H9 (cell line): ENCODE measurements around the gene RBM23. TPM values are rescaled to one million over a fixed set of nuclear protein-coding genes. Genes with fewer than 3 reads are reported as not detected.

Experiments
- DNase-seq: peaks from one replicate; pipeline ENCODE4 v3.0.0-alpha.2; 2017
- H2AFZ ChIP-seq: one replicate; pipeline ENCODE4 v1.6.1; 2013; ENCODE audit warnings: mild to moderate bottlenecking, low read length, control low read depth, moderate library complexity
- H2AK5ac ChIP-seq: 2 replicates; pipeline ENCODE4 v1.6.1; 2013; ENCODE audit warnings: low read length, control low read depth, mixed read lengths; ENCODE audit not compliant: insufficient read length
- H2BK120ac ChIP-seq: one replicate; pipeline ENCODE4 v1.6.1; 2013; ENCODE audit warnings: low read depth, mild to moderate bottlenecking, low read length, control low read depth, inconsistent platforms; ENCODE audit not compliant: poor library complexity, severe bottlenecking
- H2BK12ac ChIP-seq: 2 replicates; pipeline ENCODE4 v1.6.1; 2013; ENCODE audit warnings: low read length, control low read depth, mixed read lengths, low read depth; ENCODE audit not compliant: insufficient read length
- H2BK15ac ChIP-seq: 2 replicates; pipeline ENCODE4 v1.6.1; 2013; ENCODE audit warnings: low read depth, low read length, control low read depth
- H2BK20ac ChIP-seq: one replicate; pipeline ENCODE4 v1.6.1; 2013; ENCODE audit warnings: low read depth, mild to moderate bottlenecking, low read length, control low read depth, inconsistent platforms; ENCODE audit not compliant: poor library complexity, severe bottlenecking
- H2BK5ac ChIP-seq: 2 replicates; pipeline ENCODE4 v1.6.1; 2013; ENCODE audit warnings: low read length, control low read depth, mixed read lengths; ENCODE audit not compliant: insufficient read length
- H3K14ac ChIP-seq: 2 replicates; pipeline ENCODE4 v1.6.1; 2013; ENCODE audit warnings: low read length, control low read depth; ENCODE audit not compliant: insufficient read depth
- H3K18ac ChIP-seq: 2 replicates; pipeline ENCODE4 v1.6.1; 2013; ENCODE audit warnings: low read depth, mild to moderate bottlenecking, mixed read lengths, low read length, control low read depth; ENCODE audit not compliant: insufficient read length
- H3K23ac ChIP-seq: 2 replicates; pipeline ENCODE4 v1.6.1; 2013; ENCODE audit warnings: low read length, control low read depth, mixed read lengths, low read depth; ENCODE audit not compliant: insufficient read length
- H3K23me2 ChIP-seq: 2 replicates; pipeline ENCODE4 v1.6.1; 2013; ENCODE audit warnings: low read depth, mild to moderate bottlenecking, mixed read lengths, low read length, control low read depth; ENCODE audit not compliant: insufficient read length, poor library complexity, severe bottlenecking
- H3K27ac ChIP-seq: 2 replicates; pipeline ENCODE4 v1.5.1; 2013; ENCODE audit warnings: low read length, control low read depth, mixed read lengths, low read depth; ENCODE audit not compliant: insufficient read length
- H3K27me3 ChIP-seq: 2 replicates; pipeline ENCODE4 v1.6.1; 2013; ENCODE audit warnings: low read length, control low read depth, inconsistent platforms; ENCODE audit not compliant: insufficient read depth
- H3K4ac ChIP-seq: 2 replicates; pipeline ENCODE4 v1.6.1; 2013; ENCODE audit warnings: low read depth, mild to moderate bottlenecking, control low read depth, inconsistent platforms, low read length, moderate library complexity
- H3K4me1 ChIP-seq: 2 replicates; pipeline ENCODE4 v1.6.1; 2013; ENCODE audit warnings: low read length, control low read depth, inconsistent platforms; ENCODE audit not compliant: insufficient read depth
- H3K4me2 ChIP-seq: 2 replicates; pipeline ENCODE4 v1.6.1; 2013; ENCODE audit warnings: low read length, control low read depth, mixed read lengths; ENCODE audit not compliant: insufficient read length, insufficient read depth
- H3K56ac ChIP-seq: 2 replicates; pipeline ENCODE4 v1.6.1; 2013; ENCODE audit warnings: low read depth, mild to moderate bottlenecking, mixed read lengths, low read length, control low read depth; ENCODE audit not compliant: insufficient read length
- H3K79me1 ChIP-seq: 2 replicates; pipeline ENCODE4 v1.6.1; 2013; ENCODE audit warnings: low read depth, mild to moderate bottlenecking, moderate library complexity, low read length, control low read depth, inconsistent platforms; ENCODE audit not compliant: insufficient read depth, poor library complexity, severe bottlenecking
- H3K79me2 ChIP-seq: 2 replicates; pipeline ENCODE4 v1.6.1; 2013; ENCODE audit warnings: low read length, control low read depth, inconsistent platforms; ENCODE audit not compliant: insufficient read depth
- H3K9ac ChIP-seq: 2 replicates; pipeline ENCODE4 v1.6.1; 2013; ENCODE audit warnings: low read length, control low read depth, mixed read lengths; ENCODE audit not compliant: insufficient read length; ENCODE audit errors: extremely low read depth
- H3K9me3 ChIP-seq: one replicate; pipeline ENCODE4 v1.6.1; 2013; ENCODE audit warnings: low read depth, low read length, inconsistent platforms; ENCODE audit not compliant: control insufficient read depth
- H3T11ph ChIP-seq: one replicate; pipeline ENCODE4 v1.6.1; 2013; ENCODE audit warnings: mild to moderate bottlenecking, low read length, control low read depth, inconsistent platforms
- H4K20me1 ChIP-seq: one replicate; pipeline ENCODE4 v1.6.1; 2013; ENCODE audit not compliant: control insufficient read depth, insufficient read length, insufficient read depth
- H4K5ac ChIP-seq: 2 replicates; pipeline ENCODE4 v1.6.1; 2013; ENCODE audit warnings: low read depth, mild to moderate bottlenecking, mixed read lengths, low read length, control low read depth; ENCODE audit not compliant: insufficient read length
- H4K8ac ChIP-seq: replicated peaks from 2 replicates; pipeline ENCODE4 v1.6.1; 2013; ENCODE audit warnings: low read length, control low read depth, mixed read lengths, low read depth; ENCODE audit not compliant: insufficient read length
- H4K91ac ChIP-seq: 2 replicates; pipeline ENCODE4 v1.6.1; 2013; ENCODE audit warnings: low read depth, mild to moderate bottlenecking, moderate library complexity, mixed read lengths, low read length, control low read depth; ENCODE audit not compliant: insufficient read length
- H3K27ac Mint-ChIP-seq, 3 experiments: 2 replicates in 2 of 3; 3 replicates in 1 of 3; pipeline ENCODE4 v1.8.0; 2020 to 2021; ENCODE audit warnings: mixed read lengths in 3 of 3, mild to moderate bottlenecking in 1 of 3, moderate library complexity in 1 of 3
- H3K27me3 Mint-ChIP-seq: 2 replicates; pipeline ENCODE4 v1.8.0; 2021; ENCODE audit warnings: low read depth, mild to moderate bottlenecking, moderate library complexity, mixed read lengths
- H3K36me3 Mint-ChIP-seq, 3 experiments: 2 replicates in 2 of 3; 3 replicates in 1 of 3; pipeline ENCODE4 v1.8.0; 2020 to 2021; ENCODE audit warnings: low read depth in 3 of 3, mixed read lengths in 3 of 3; ENCODE audit not compliant: insufficient read depth in 1 of 3
- H3K4me1 Mint-ChIP-seq, 2 experiments: 2 replicates each; pipeline ENCODE4 v1.8.0; 2020; ENCODE audit warnings: mixed read lengths in 2 of 2
- H3K4me3 Mint-ChIP-seq, 2 experiments: 2 replicates in 1 of 2; 3 replicates in 1 of 2; pipeline ENCODE4 v1.8.0; 2020 to 2021; ENCODE audit warnings: mild to moderate bottlenecking in 2 of 2, mixed read lengths in 2 of 2, moderate library complexity in 1 of 2
- H3K9me3 Mint-ChIP-seq, 2 experiments: 2 replicates in 1 of 2; 3 replicates in 1 of 2; pipeline ENCODE4 v1.8.0; 2020; ENCODE audit warnings: mild to moderate bottlenecking in 2 of 2, mixed read lengths in 2 of 2, moderate library complexity in 1 of 2
- WGBS: extraction: QIAGEN DNeasy Blood & Tissue Kit; methylation state at CpG from one replicate; pipeline ENCODE4 v1.1.7; 2013; ENCODE audit warnings: missing lambda C conversion rate, low lambda C conversion rate, mixed read lengths; ENCODE audit not compliant: insufficient read length; ENCODE audit errors: extremely low coverage; 5-methylcytosine and 5-hydroxymethylcytosine counted together
- total RNA-seq: library from RNA; stranded (reverse); gene quantifications from 2 replicates; pipeline ENCODE4 v1.2.1, GENCODE V29; 2021
- TF ChIP-seq, protein P1 (sequence below): fragments of 200-600 bp; sonication (generic); conservative IDR thresholded peaks from 3 replicates; pipeline ENCODE4 v1.8.0; 2021; ENCODE audit warnings: antibody characterized with exemption, mild to moderate bottlenecking

The RBM23 gene
- total RNA-seq, 1 experiment from 2014 or later: 79.0 TPM

DNA sequence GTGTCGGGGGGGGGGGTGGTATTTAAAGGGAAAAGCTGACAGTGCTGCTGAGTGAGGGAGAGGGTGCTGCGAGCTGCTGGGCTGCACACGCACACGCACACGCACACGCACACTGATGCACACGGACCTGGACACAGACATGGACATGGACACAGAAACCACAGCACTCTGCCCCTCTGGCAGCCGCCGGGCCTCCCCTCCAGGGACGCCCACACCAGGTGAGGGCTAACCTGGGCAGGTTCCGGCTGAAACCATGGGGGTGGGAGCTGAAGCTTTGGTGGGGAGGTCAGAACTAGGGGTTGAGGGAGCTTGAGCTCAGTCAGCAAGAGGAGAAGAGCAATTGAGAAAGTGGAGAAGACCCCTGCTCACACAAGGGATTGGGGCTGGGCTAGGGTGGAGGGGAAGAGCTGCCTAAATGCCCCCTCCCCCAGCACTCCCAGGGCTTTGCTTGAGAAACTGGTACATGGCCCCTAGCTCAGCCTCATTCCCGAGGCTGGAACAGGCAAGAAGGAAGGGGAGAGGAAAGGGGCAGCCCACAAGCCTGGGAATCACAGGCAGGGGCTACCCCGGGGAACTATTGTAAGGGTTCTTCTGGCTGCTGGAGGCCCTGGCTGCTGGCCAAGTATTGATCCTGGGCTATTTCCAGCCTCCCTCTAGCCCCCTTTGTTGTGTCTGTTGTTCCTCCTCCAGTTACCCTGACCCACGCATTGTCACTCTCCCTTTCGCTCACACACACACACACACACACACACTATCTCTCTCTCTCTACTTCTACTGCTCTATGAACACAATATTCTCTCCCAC lies 35.6 kb downstream of the RBM23 start, which contains the start of gene REM2:
REM2 (plus strand) TSS at position 50 of the 804 bp plus-strand sequence; CDS start at position 116, 66 bp downstream.
- H3K9me3 Mint-ChIP-seq: no peaks in the 10 kb centered on the region; a peak in 1 of 5 replicates
- H3K36me3 Mint-ChIP-seq: peaks cover 0 to 11% (median 6%) of the 10 kb centered on the region in 3 experiments; a peak in 4 of 7 replicates
- no peak within 1 kb of the TSS for H3K27ac ChIP-seq

More for the DNA sequence above, 35.6 kb downstream of the RBM23 start, which contains the start of gene REM2:
- H3K14ac ChIP-seq: peak within 1 kb of the TSS; percentile 79
- no peaks in the 10 kb centered on the region for H3K79me1 ChIP-seq
- no peak within 1 kb of the TSS for H2BK12ac ChIP-seq
- peaks cover 35% of the 10 kb centered on the region for H3K27me3 Mint-ChIP-seq
- no peak within 1 kb of the TSS for H2BK120ac ChIP-seq
- no peak within 1 kb of the TSS for H2AK5ac ChIP-seq
- TF ChIP-seq, protein P1, sequence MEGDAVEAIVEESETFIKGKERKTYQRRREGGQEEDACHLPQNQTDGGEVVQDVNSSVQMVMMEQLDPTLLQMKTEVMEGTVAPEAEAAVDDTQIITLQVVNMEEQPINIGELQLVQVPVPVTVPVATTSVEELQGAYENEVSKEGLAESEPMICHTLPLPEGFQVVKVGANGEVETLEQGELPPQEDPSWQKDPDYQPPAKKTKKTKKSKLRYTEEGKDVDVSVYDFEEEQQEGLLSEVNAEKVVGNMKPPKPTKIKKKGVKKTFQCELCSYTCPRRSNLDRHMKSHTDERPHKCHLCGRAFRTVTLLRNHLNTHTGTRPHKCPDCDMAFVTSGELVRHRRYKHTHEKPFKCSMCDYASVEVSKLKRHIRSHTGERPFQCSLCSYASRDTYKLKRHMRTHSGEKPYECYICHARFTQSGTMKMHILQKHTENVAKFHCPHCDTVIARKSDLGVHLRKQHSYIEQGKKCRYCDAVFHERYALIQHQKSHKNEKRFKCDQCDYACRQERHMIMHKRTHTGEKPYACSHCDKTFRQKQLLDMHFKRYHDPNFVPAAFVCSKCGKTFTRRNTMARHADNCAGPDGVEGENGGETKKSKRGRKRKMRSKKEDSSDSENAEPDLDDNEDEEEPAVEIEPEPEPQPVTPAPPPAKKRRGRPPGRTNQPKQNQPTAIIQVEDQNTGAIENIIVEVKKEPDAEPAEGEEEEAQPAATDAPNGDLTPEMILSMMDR: no peak
- peak within 1 kb of the TSS; percentile 28 for H3K9ac ChIP-seq
- H4K5ac ChIP-seq: no peak within 1 kb of the TSS
- H3K23ac ChIP-seq: no peak within 1 kb of the TSS
- peak; percentile 44 for DNase-seq
- peaks cover 13% of the 10 kb centered on the region for H3K23me2 ChIP-seq
- H2AFZ ChIP-seq: no peak within 1 kb of the TSS
- no peak within 1 kb of the TSS for H4K8ac ChIP-seq
- H3K79me2 ChIP-seq: no peaks in the 10 kb centered on the region
- peak within 1 kb of the TSS; percentile 75 for H3K4me2 ChIP-seq
- peaks cover 3% of the 10 kb centered on the region; the same call in 1 of the 2 replicates for H3K27me3 ChIP-seq
- H3K9me3 ChIP-seq: no peaks in the 10 kb centered on the region
- no peak within 1 kb of the TSS for H3K56ac ChIP-seq
- no peak within 1 kb of the TSS for H3K4ac ChIP-seq
- H3K4me3 Mint-ChIP-seq: peak within 1 kb of the TSS; percentile 64 to 72
- H3K27ac Mint-ChIP-seq: peak within 1 kb of the TSS; percentile 65 to 85 (median 84); a peak in 6 of 7 replicates
- H3K4me1 Mint-ChIP-seq: peaks cover 35 to 42% of the 10 kb centered on the region in 2 experiments
- no peak within 1 kb of the TSS for H3T11ph ChIP-seq
- H4K20me1 ChIP-seq: no peaks in the 10 kb centered on the region
- no peak within 1 kb of the TSS for H2BK15ac ChIP-seq
- H2BK20ac ChIP-seq: no peak within 1 kb of the TSS
- H4K91ac ChIP-seq: no peak within 1 kb of the TSS
- no CpG with 5 or more reads among the region's 15 CpGs for WGBS
- H3K18ac ChIP-seq: peak within 1 kb of the TSS; percentile 76
- H3K4me1 ChIP-seq: no peaks in the 10 kb centered on the region; the same call in 1 of the 2 replicates
- H2BK5ac ChIP-seq: no peak within 1 kb of the TSS
